Stimulated activated CD4-positive, alpha-beta T cell treated with anti-CD3 and anti-CD28 coated beads, Interleukin-2, amount 100 ng/mL, for 48 hours (primary cell): Measurements from ENCODE around the gene CLTA.
"Not testable (repeated sequence)": the region's sequence is repeated elsewhere in the genome, so short reads cannot be mapped to it uniquely, and the experiment has no call there.

ENCODE experiments used
- DNase-seq, 2 donors: peaks; one replicate each; pipeline ENCODE4 v3.0.0-alpha.2; 2020

The CLTA gene

DNA sequence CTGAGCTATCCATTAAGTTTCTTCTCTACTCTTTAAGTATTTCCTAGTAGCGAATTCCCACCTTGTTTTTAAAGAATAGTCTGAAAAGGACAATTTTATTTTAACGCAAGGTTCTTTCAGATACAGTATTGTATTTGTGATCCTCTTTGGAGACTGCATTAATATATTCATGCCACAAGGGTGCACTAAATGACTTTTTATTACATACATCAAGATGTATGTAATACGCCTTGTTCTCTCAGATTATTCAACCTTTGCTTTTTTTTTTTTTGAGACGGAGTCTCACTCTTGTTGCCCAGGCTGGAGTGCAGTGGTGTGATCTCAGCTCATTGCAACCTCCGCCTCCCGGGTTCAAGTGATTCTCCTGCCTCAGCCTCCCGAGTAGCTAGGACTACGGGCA lies 57.3 kb downstream of the CLTA start:
- not testable (repeated sequence) for DNase-seq

DNA sequence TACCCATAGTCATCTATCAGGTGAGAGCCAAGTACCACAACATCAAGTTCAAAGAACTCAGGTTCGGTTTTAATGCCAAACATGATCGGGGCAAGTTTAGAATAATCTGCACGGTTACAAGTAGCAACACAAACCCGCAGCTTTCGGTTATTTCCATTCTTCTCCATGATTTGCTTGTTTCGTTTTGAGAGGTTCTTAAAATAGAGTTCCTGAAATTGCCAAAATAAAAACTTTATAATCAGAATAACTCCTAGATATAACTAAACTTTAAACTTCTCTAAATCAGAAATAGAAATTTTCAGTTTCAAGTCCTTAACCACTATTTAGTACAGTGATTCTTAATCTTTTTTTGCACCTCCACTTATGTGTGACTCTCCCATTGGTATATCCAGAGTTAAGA lies 58.5 kb downstream of the CLTA start:
- no peak for DNase-seq

DNA sequence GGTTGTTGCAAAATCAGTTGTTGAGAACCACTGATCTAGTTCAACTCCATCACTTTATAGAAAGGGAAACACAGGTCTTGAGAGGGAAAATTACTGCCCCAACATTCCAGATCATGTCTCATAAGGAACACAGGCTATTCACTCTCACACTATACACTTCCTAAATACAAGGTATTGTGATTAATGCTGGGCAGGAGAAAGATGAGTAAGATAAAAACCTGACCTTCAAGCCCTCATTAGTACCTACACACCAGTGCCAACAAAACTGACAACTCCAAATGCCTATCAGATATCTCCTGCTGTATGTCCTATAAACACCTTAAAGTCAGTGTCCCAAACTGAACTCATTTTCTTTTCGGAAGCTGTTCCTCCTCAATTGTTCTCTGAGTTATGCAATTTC lies 59.4 kb downstream of the CLTA start:
- no peak for DNase-seq

DNA sequence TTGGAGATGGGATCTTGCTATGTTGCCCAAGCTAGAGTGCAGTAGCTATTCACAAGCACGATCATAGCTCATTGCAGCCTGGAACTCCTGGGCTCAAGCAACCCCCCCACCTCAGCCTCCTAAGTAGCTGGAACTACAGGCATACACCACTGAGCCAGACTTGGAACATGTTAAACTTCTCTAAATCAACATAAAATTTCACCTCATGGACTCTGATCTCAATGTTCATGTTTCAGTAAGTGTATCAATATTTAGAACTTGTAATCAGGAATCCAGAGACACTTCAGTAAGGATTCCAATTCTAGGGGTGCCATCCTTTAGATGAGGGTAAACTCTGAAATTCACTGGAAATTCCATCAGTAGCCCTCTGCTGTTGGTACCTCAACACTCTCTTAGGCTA lies 60.7 kb downstream of the CLTA start:
- no peak for DNase-seq

DNA sequence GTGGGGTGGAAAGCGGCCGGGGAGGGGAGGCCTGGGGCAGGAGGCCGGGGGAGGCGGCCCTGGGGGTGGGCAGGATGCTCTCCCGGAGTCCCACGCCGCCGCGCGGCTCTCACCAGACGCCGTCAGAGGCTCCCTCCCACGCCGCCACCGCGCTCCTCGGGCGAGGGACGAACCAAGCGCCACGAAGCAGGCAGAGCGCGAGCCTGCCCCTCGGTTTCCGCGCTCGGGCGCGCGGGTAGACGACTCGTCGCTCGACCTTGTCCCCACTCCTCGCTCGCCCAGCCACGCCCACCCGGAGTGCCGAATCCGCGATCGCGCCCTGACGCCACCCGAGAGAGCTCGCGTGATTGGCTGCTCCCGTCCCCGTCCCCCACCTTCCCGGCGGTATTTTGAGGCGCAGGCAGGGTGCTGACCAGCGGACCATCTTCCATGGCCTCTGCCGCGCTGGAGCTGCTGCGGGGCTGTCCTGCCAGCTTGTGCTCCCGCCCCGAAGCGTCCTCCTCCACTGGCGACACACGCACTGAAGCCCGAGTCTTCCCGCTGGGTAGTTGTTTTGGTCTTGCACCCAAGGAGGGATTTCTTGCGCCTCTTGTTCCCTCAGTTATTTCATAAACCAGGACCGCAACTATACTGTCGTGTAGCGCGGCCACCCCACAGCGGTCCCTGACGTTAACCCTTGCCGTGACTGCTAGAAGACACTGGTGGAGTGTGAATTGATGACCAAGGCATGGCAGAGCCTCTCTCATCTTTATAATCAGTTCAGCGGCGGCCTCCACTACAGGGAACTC lies 67.7 kb downstream of the CLTA start, which contains the start of gene GNE:
GNE (minus strand) TSS at position 241 of the 788 bp plus-strand sequence. CDS start 9,093 bp downstream, outside the sequence.
- DNase-seq = peak; percentile 97 to 98

DNA sequence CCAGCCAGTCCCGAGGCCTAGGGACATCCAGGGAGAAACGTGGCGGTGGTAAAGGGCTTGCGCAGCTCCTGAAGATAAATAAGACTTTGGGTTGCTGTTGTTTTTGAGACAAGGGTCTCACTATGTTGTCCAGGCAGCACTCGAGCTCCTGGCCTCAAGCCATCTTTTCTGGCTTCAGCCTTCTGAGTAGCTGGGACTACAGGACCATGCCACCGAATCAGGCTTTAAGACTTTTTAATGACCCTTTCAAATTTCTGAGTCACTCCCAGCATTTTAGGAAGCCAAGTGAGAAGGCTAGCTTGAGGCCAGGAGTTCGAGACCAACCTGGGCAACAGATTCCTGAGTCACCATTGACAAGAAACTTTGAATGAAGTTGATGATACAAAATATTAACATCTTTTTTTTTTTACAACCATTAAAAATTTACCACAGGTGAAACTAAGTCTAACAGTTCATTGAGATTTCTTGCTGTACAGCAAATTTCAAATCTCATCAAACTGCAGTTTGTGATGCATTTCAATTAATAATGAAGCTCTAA lies 68.3 kb downstream of the CLTA start:
- DNase-seq = no peak
